ENCODE data around the gene REEP6.
A peak's percentile ranks its signal among the peaks of the same experiment; 100 is the strongest.

Gene REEP6

DNA sequence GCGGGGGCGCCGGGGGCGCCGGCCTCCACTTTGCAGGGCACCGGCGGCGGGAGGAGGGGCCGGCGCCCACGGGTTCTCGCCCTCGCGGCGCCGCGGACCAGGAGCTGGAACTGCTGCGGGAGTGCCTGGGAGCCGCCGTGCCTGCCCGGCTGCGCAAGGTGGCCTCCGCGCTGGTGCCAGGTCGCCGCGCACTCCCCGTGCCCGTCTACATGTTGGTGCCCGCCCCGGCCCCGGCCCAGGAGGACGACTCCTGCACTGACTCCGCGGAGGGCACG is 23.8 kb upstream of the REEP6 start:
- TF ChIP-seq, protein P1, sequence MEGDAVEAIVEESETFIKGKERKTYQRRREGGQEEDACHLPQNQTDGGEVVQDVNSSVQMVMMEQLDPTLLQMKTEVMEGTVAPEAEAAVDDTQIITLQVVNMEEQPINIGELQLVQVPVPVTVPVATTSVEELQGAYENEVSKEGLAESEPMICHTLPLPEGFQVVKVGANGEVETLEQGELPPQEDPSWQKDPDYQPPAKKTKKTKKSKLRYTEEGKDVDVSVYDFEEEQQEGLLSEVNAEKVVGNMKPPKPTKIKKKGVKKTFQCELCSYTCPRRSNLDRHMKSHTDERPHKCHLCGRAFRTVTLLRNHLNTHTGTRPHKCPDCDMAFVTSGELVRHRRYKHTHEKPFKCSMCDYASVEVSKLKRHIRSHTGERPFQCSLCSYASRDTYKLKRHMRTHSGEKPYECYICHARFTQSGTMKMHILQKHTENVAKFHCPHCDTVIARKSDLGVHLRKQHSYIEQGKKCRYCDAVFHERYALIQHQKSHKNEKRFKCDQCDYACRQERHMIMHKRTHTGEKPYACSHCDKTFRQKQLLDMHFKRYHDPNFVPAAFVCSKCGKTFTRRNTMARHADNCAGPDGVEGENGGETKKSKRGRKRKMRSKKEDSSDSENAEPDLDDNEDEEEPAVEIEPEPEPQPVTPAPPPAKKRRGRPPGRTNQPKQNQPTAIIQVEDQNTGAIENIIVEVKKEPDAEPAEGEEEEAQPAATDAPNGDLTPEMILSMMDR (conservative IDR thresholded peaks at IDR 0.05; ENCODE audit: low read depth, low read length) = no peak
- no peak for DNase-seq (ENCODE audit: low read depth)
- H3K4me3 ChIP-seq (ENCODE audit: low read depth, low read length) = no peak overlapping the region

DNA sequence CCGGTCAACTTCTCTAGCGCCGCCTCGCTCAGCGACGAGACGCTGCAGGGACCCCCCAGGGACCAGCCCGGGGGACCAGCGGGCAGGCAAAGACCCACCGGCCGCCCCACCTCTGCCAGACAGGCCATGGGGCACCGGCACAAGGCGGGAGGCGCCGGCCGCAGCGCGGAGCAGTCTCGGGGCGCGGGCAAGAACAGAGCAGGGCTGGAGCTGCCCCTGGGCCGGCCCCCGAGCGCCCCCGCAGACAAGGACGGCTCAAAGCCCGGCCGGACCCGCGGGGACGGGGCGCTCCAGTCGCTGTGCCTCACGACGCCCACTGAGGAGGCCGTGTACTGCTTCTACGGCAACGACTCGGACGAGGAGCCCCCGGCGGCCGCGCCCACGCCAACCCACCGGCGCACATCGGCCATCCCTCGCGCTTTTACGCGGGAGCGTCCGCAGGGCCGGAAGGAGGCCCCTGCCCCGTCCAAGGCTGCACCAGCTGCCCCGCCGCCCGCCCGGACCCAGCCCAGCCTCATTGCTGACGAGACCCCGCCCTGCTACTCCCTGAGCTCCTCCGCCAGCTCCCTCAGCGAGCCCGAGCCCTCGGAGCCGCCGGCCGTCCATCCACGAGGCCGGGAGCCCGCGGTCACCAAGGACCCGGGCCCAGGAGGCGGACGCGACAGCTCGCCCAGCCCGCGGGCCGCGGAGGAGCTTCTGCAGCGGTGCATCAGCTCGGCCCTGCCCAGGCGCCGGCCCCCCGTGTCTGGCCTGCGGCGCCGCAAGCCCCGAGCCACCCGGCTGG is 23.3 kb upstream of the REEP6 start:
- no peak for DNase-seq (ENCODE audit: low read depth)
- H3K4me3 ChIP-seq (ENCODE audit: low read depth, low read length) = no peak overlapping the region
- TF ChIP-seq, protein P1 (conservative IDR thresholded peaks at IDR 0.05; ENCODE audit: low read depth, low read length) = no peak

DNA sequence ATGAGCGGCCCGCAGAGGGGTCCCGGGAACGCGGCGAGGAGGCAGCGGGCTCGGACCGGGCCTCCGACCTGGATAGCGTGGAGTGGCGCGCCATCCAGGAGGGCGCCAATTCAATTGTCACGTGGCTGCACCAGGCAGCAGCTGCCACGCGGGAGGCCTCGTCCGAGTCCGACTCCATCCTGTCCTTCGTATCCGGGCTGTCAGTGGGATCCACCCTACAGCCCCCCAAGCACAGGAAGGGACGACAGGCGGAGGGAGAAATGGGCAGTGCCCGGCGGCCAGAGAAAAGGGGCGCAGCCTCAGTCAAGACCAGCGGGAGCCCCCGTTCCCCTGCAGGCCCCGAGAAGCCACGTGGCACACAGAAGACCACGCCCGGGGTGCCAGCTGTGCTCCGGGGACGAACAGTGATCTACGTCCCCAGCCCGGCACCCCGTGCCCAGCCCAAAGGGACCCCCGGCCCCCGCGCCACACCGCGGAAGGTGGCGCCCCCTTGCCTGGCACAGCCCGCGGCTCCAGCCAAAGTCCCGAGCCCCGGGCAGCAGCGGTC is 22.6 kb upstream of the REEP6 start:
- no peak overlapping the region for H3K4me3 ChIP-seq (ENCODE audit: low read depth, low read length)
- TF ChIP-seq, protein P1 (conservative IDR thresholded peaks at IDR 0.05; ENCODE audit: low read depth, low read length) = no peak
- no peak for DNase-seq (ENCODE audit: low read depth)

DNA sequence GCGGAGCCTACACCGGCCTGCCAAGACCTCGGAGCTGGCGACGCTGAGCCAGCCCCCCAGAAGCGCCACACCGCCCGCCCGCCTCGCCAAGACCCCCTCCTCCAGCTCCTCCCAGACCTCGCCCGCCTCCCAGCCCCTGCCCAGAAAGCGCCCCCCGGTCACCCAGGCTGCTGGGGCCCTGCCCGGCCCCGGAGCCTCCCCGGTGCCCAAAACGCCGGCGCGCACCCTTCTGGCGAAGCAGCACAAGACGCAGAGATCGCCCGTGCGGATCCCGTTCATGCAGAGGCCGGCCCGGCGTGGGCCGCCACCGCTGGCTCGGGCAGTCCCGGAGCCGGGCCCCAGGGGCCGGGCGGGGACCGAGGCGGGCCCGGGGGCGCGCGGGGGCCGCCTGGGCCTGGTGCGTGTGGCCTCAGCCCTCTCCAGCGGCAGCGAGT is 22.1 kb upstream of the REEP6 start:
- TF ChIP-seq, protein P1 (conservative IDR thresholded peaks at IDR 0.05; ENCODE audit: low read depth, low read length) = peak; percentile 2
- DNase-seq (ENCODE audit: low read depth) = peak; percentile 42
- H3K4me3 ChIP-seq (ENCODE audit: low read depth, low read length) = no peak overlapping the region

DNA sequence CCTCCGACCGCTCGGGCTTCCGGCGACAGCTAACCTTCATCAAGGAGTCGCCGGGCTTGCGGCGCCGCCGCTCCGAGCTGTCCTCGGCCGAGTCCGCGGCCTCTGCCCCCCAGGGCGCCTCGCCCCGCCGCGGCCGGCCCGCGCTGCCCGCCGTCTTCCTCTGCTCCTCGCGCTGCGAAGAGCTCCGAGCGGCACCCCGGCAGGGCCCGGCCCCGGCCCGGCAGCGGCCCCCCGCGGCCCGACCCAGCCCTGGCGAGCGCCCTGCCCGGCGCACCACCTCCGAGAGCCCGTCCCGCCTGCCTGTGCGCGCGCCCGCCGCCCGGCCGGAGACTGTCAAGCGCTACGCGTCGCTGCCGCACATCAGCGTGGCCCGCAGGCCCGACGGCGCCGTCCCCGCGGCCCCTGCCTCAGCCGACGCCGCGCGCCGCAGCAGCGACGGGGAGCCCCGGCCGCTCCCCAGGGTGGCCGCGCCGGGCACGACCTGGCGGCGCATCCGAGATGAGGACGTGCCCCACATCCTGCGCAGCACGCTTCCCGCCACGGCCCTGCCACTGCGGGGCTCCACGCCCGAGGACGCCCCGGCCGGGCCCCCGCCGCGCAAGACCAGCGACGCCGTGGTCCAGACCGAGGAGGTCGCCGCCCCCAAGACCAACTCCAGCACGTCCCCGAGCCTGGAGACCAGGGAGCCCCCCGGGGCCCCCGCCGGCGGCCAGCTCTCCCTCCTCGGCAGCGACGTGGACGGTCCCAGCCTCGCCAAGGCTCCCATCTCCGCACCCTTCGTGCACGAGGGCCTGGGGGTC is 21.5 kb upstream of the REEP6 start:
- TF ChIP-seq, protein P1 (conservative IDR thresholded peaks at IDR 0.05; ENCODE audit: low read depth, low read length) = no peak
- no peak for DNase-seq (ENCODE audit: low read depth)
- H3K4me3 ChIP-seq (ENCODE audit: low read depth, low read length) = no peak overlapping the region

- H3K4me3 ChIP-seq (ENCODE audit: low read depth, low read length) = peak overlapping the region; percentile 28
- DNase-seq (ENCODE audit: low read depth) = no peak
- TF ChIP-seq, protein P1 (conservative IDR thresholded peaks at IDR 0.05; ENCODE audit: low read depth, low read length) = no peak
These were observed 21.0 kb upstream of the REEP6 start for GRCh38 chr19:1470055-1470304.
